OCI-LY1 (cell line): ENCODE results near the gene THAP4.

Source experiments
- H2AFZ ChIP-seq: fragments of 200-600 bp; sonication (generic), shearing (Covaris generic); 2 replicates; pipeline ENCODE4 v1.6.0; 2014; ENCODE audit warnings: antibody characterized with exemption, mild to moderate bottlenecking, low read length
- H3F3A ChIP-seq: fragments of 200-600 bp; sonication (generic), shearing (Covaris generic); 2 replicates; pipeline ENCODE4 v1.6.0; 2014; ENCODE audit warnings: mild to moderate bottlenecking, antibody characterized with exemption, low read length, moderate library complexity; ENCODE audit not compliant: insufficient read depth
- H3K27ac ChIP-seq: fragments of 200-600 bp; sonication (generic); 2 replicates; pipeline ENCODE4 v1.5.1; 2014; ENCODE audit warnings: low read length, mixed run types, mild to moderate bottlenecking, low read depth; ENCODE audit not compliant: poor library complexity, severe bottlenecking
- H3K27me3 ChIP-seq: fragments of 200-600 bp; sonication (generic); 2 replicates; pipeline ENCODE4 v1.6.0; 2014; ENCODE audit warnings: antibody characterized with exemption, mild to moderate bottlenecking, low read length, moderate library complexity; ENCODE audit not compliant: insufficient read depth
- H3K36me3 ChIP-seq: fragments of 200-600 bp; sonication (generic); 2 replicates; pipeline ENCODE4 v1.6.1; 2014; ENCODE audit warnings: mild to moderate bottlenecking, antibody characterized with exemption, low read length, moderate library complexity, mixed read lengths; ENCODE audit not compliant: insufficient read depth
- H3K4me1 ChIP-seq: fragments of 200-600 bp; sonication (generic); 2 replicates; pipeline ENCODE4 v1.5.1; 2014; ENCODE audit warnings: mild to moderate bottlenecking, low read length, moderate library complexity; ENCODE audit not compliant: insufficient read depth, severe bottlenecking
- H3K4me2 ChIP-seq: fragments of 200-600 bp; sonication (generic), shearing (Covaris generic); 2 replicates; pipeline ENCODE4 v1.6.1; 2014; ENCODE audit warnings: low read length
- H3K4me3 ChIP-seq: fragments of 200-600 bp; sonication (generic); 2 replicates; pipeline ENCODE4 v1.5.1; 2014; ENCODE audit warnings: low read length, low read depth, mild to moderate bottlenecking, mixed read lengths; ENCODE audit not compliant: poor library complexity, severe bottlenecking
- H3K79me2 ChIP-seq: fragments of 200-600 bp; shearing (Covaris generic); 2 replicates; pipeline ENCODE4 v1.6.1; 2016; ENCODE audit warnings: mixed run types, low read length, mixed read lengths; ENCODE audit not compliant: insufficient read depth
- H3K9ac ChIP-seq: fragments of 200-600 bp; sonication (generic), shearing (Covaris generic); 2 replicates; pipeline ENCODE4 v1.6.1; 2014; ENCODE audit warnings: mild to moderate bottlenecking, low read length, mixed read lengths
- H3K9me2 ChIP-seq: fragments of 200-600 bp; sonication (generic), shearing (Covaris generic); 2 replicates; pipeline ENCODE4 v1.6.1; 2014; ENCODE audit warnings: low read depth, mild to moderate bottlenecking, low read length, mixed read lengths
- H3K9me3 ChIP-seq: fragments of 200-600 bp; shearing (Covaris generic); 2 replicates; pipeline ENCODE4 v1.6.1; 2014; ENCODE audit warnings: low read length, mixed read lengths
- H4K20me1 ChIP-seq: fragments of 200-600 bp; sonication (generic), shearing (Covaris generic); 2 replicates; pipeline ENCODE4 v1.6.0; 2016; ENCODE audit warnings: mild to moderate bottlenecking, low read length; ENCODE audit not compliant: insufficient read depth
- CTCF ChIP-seq: fragments of 200-600 bp; sonication (generic), shearing (Covaris generic); IDR thresholded peaks from 2 replicates; pipeline ENCODE4 v1.5.1; 2017; ENCODE audit warnings: mild to moderate bottlenecking, antibody characterized with exemption, low read length, moderate library complexity, mixed read lengths
- EZH2 ChIP-seq: fragments of 200-600 bp; sonication (generic), shearing (Covaris generic); IDR thresholded peaks from 2 replicates; pipeline ENCODE4 v1.8.0; 2017; ENCODE audit warnings: borderline replicate concordance, mixed run types, mild to moderate bottlenecking, antibody characterized with exemption, low read length, moderate library complexity, mixed read lengths

THAP4 gene

GRCh38 chr2:241615041-241615440, 21.9 kb downstream of the THAP4 start:
- peaks cover 33% of the 10 kb centered on the region for H3K4me1 ChIP-seq
- no peak overlapping the region for H3K4me3 ChIP-seq
- no peaks in the 10 kb centered on the region for H3F3A ChIP-seq
- H3K9ac ChIP-seq, result no peak overlapping the region
- peaks cover 12% of the 10 kb centered on the region; the same call in 1 of the 2 replicates for H3K36me3 ChIP-seq
- H3K79me2 ChIP-seq, result no peaks in the 10 kb centered on the region
- H4K20me1 ChIP-seq, result no peaks in the 10 kb centered on the region
- H3K9me2 ChIP-seq, result no peaks in the 10 kb centered on the region
- no peak overlapping the region for H3K27ac ChIP-seq
- no peak overlapping the region for H3K4me2 ChIP-seq
- no peak overlapping the region for H2AFZ ChIP-seq
- no peaks in the 10 kb centered on the region for H3K27me3 ChIP-seq
- no peak for TF ChIP-seq CTCF
- no peak for TF ChIP-seq EZH2
- H3K9me3 ChIP-seq, result no peaks in the 10 kb centered on the region

GRCh38 chr2:241613017-241613780, 23.8 kb downstream of the THAP4 start:
- Histone ChIP-seq H3K79me2 (no peaks in the 10 kb centered on the region), H2AFZ (no peak overlapping the region), H3K4me3 (no peak overlapping the region)

GRCh38 chr2:241612156-241613016, 24.6 kb downstream of the THAP4 start:
- Histone ChIP-seq H3K79me2 (no peaks in the 10 kb centered on the region), H3K4me3 (no peak overlapping the region), H3K4me2 (no peak overlapping the region)

More at GRCh38 chr2:241613017-241613780, 23.8 kb downstream of the THAP4 start:
- Histone ChIP-seq H3K4me2 (no peak overlapping the region), H3K4me1 (peaks cover 30% of the 10 kb centered on the region), H3K9me3 (no peaks in the 10 kb centered on the region), H3K36me3 (no peaks in the 10 kb centered on the region), H3F3A (no peaks in the 10 kb centered on the region), H4K20me1 (no peaks in the 10 kb centered on the region), H3K9me2 (no peaks in the 10 kb centered on the region), H3K27ac (no peak overlapping the region), H3K27me3 (no peaks in the 10 kb centered on the region), H3K9ac (no peak overlapping the region)
- TF ChIP-seq CTCF, result no peak
- no peak for TF ChIP-seq EZH2

More at GRCh38 chr2:241612156-241613016, 24.6 kb downstream of the THAP4 start:
- Histone ChIP-seq H3K9ac (no peak overlapping the region), H3F3A (no peaks in the 10 kb centered on the region), H3K4me1 (peaks cover 22% of the 10 kb centered on the region), H3K36me3 (no peaks in the 10 kb centered on the region), H3K9me2 (no peaks in the 10 kb centered on the region), H2AFZ (no peak overlapping the region), H4K20me1 (no peaks in the 10 kb centered on the region), H3K9me3 (no peaks in the 10 kb centered on the region), H3K27me3 (no peaks in the 10 kb centered on the region), H3K27ac (no peak overlapping the region)
- TF ChIP-seq CTCF, result no peak
- TF ChIP-seq EZH2, result no peak
